Left lung (tissue), 10 donors: ENCODE results near the gene ADCY7. TPM values are rescaled to one million over a fixed set of nuclear protein-coding genes. Genes with fewer than 3 reads are reported as not detected.

Source experiments
- ATAC-seq: fragments of 200-7000 bp; cut with Tn5 transposase; one replicate; pipeline ENCODE4 v1.9.1; 2020; ENCODE audit warnings: moderate library complexity
- DNase-seq, 4 donors: peaks; one replicate each; pipeline ENCODE4 v3.0.0-alpha.2; 2013 to 2020
- H3K27ac ChIP-seq, 2 donors: fragments of 200-600 bp; sonication (generic) in 1 of 2; one replicate each; pipeline versions ENCODE4 v1.5.0 to v1.8.0; 2020 to 2021
- H3K27me3 ChIP-seq, 2 donors: fragments of 200-600 bp; sonication (generic) in 1 of 2; one replicate each; pipeline versions ENCODE4 v1.5.0 to v1.8.0; 2020 to 2021
- H3K36me3 ChIP-seq, 2 donors: fragments of 200-600 bp; sonication (generic) in 1 of 2; one replicate each; pipeline versions ENCODE4 v1.5.0 to v1.8.0; 2020 to 2021
- H3K4me1 ChIP-seq, 2 donors: fragments of 200-600 bp; one replicate each; pipeline ENCODE4 v1.8.0; 2021
- H3K4me3 ChIP-seq, 2 donors: fragments of 200-600 bp; sonication (generic) in 1 of 2; one replicate each; pipeline versions ENCODE4 v1.5.0 to v1.8.0; 2020 to 2021; ENCODE audit warnings: mild to moderate bottlenecking in 1 of 2
- H3K9me3 ChIP-seq, 2 donors: fragments of 200-600 bp; sonication (generic) in 1 of 2; one replicate each; pipeline versions ENCODE4 v1.5.0 to v1.8.0; 2020 to 2021
- intact Hi-C, 2 donors: fragments of 100-400 bp; cut with DNase I; formaldehyde crosslinking; loops; one replicate each; pipeline versions ENCODE4 v1.11.2 to v1.14.2; 2022
- microRNA-seq, 2 donors: library from miRNA; unstranded; fragments of <30 nt; microRNA quantifications; one replicate each; pipeline ENCODE4, GENCODE V29; 2019
- polyA plus RNA-seq, 6 donors: library from polyadenylated mRNA; unstranded; fragments of 120-200 nt; gene quantifications; one replicate each; pipeline ENCODE4 v1.2.1, GENCODE V29; 2013; ENCODE audit not compliant: insufficient read length in 6 of 6
- total RNA-seq, 2 donors: library from RNA; stranded (reverse); fragmentation: NEBNext Ultra II Directional; extraction: Animal tissue kit (Norgen Biotek cat#: 25700); gene quantifications; one replicate each; pipeline ENCODE4 v1.2.1, GENCODE V29; 2021
- TF ChIP-seq, protein P1 (sequence below), 2 donors: fragments of 200-600 bp; sonication (generic) in 1 of 2; IDR thresholded peaks; one replicate each; pipeline versions ENCODE4 v1.5.0 to v1.8.0; 2021; ENCODE audit warnings: antibody characterized with exemption in 2 of 2
- donor health status: DM: no; HTN: yes; CAD: no.
- donor health status: DM: no; HTN: no; CAD: no.

The ADCY7 gene
- total and polyA plus RNA-seq, 8 donors, result 23.5 to 116 (median 29.9) TPM

DNA sequence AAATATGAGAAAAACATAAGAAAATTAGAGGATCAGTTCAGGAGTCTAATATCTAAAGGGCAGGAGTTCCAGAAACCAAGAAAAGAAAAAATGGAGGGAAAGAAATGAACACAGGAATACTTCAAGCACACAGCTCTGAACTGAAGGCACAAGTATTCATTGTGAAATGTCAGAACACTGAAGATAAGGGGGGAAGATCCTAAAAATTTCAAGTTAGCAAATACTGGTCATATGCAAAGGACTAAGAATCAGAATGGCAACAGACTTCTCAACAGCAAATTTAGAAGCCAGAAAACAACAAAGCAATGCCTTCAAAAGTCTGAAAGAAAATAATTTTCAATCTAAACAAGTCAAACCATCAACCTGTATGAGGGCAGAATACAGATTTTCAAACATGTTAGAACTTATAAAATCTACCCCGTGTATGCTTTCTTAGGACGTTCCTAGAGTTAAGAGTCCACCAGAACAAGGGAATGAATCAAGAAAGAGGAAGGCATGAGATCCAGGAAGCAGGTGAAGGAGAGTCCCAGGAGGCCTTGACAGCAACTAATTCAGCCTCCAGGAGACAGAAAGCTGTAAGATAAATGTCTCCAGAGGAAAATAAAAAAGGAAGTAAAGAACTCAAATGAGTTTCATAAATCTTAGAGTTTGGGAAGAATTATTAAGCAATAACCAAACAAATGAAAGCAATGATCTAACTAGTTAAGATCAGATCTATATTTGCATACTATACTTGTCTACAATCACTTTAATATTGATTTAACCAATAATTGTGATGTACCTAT, 99.6 kb downstream of the ADCY7 start:
- intact Hi-C loops, result no loop called here
- H3K36me3 ChIP-seq, result peaks cover 0 to 26% of the 10 kb centered on the region in 2 donors
- no peak for ATAC-seq
- peaks cover 14 to 42% of the 10 kb centered on the region in 2 donors for H3K4me1 ChIP-seq
- no peak overlapping the region for H3K27ac ChIP-seq
- H3K4me3 ChIP-seq, result no peak overlapping the region
- no peak for DNase-seq
- H3K27me3 ChIP-seq, result no peaks in the 10 kb centered on the region
- TF ChIP-seq, protein P1, sequence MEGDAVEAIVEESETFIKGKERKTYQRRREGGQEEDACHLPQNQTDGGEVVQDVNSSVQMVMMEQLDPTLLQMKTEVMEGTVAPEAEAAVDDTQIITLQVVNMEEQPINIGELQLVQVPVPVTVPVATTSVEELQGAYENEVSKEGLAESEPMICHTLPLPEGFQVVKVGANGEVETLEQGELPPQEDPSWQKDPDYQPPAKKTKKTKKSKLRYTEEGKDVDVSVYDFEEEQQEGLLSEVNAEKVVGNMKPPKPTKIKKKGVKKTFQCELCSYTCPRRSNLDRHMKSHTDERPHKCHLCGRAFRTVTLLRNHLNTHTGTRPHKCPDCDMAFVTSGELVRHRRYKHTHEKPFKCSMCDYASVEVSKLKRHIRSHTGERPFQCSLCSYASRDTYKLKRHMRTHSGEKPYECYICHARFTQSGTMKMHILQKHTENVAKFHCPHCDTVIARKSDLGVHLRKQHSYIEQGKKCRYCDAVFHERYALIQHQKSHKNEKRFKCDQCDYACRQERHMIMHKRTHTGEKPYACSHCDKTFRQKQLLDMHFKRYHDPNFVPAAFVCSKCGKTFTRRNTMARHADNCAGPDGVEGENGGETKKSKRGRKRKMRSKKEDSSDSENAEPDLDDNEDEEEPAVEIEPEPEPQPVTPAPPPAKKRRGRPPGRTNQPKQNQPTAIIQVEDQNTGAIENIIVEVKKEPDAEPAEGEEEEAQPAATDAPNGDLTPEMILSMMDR (IDR thresholded peaks at IDR 0.05), result no peak
- no peaks in the 10 kb centered on the region for H3K9me3 ChIP-seq

Small RNAs within 50 kb of the gene (microRNA-seq; reads per million reads assigned to microRNA genes)
- gene MIR6771, result 0.17 to 0.41 reads per million in 2 donors

Other genes with a start within 250 kb of the ADCY7 start
- 10 to 100 TPM; 22.2 to 28.7 TPM for gene CNEP1R1, start 241.3 kb upstream of the ADCY7 start, total RNA-seq
- gene CNEP1R1, start 241.3 kb upstream of the ADCY7 start, polyA plus RNA-seq, result 10 to 100 TPM; 32.1 to 44.3 (median 37.9) TPM
- gene HEATR3, start 200.6 kb upstream of the ADCY7 start, total RNA-seq, result 10 to 100 TPM; 19.0 to 27.1 TPM
- gene HEATR3, start 200.6 kb upstream of the ADCY7 start, polyA plus RNA-seq, result 10 to 100 TPM; 17.5 to 23.0 (median 18.0) TPM
- gene TENT4B, start 113.2 kb upstream of the ADCY7 start, total RNA-seq, result 10 to 100 TPM; 14.8 to 14.9 TPM
- 10 to 100 TPM; 15.4 to 19.0 (median 16.5) TPM for gene TENT4B, start 113.2 kb upstream of the ADCY7 start, polyA plus RNA-seq
- 10 to 100 TPM; 59.8 to 66.8 TPM for gene BRD7, start 102.4 kb downstream of the ADCY7 start, total RNA-seq
- 100 to 1,000 TPM in 4 of 6 donors, 10 to 100 TPM in 2; 87.5 to 113 (median 102) TPM for gene BRD7, start 102.4 kb downstream of the ADCY7 start, polyA plus RNA-seq